GM18517 (cell line): Measurements from ENCODE around the gene DDIT4L.
A peak's percentile ranks its signal among the peaks of the same experiment; 100 is the strongest.
"Not testable (repeated sequence)": the region's sequence is repeated elsewhere in the genome, so short reads cannot be mapped to it uniquely, and the experiment has no call there.

Experiments used
- ATAC-seq: cut with Tn5 transposase; IDR thresholded peaks from one replicate; pipeline ENCODE4 v1.9.1; 2021; ENCODE audit warnings: mild to moderate bottlenecking, moderate library complexity; ENCODE audit not compliant: unreplicated experiment

DDIT4L gene

DNA sequence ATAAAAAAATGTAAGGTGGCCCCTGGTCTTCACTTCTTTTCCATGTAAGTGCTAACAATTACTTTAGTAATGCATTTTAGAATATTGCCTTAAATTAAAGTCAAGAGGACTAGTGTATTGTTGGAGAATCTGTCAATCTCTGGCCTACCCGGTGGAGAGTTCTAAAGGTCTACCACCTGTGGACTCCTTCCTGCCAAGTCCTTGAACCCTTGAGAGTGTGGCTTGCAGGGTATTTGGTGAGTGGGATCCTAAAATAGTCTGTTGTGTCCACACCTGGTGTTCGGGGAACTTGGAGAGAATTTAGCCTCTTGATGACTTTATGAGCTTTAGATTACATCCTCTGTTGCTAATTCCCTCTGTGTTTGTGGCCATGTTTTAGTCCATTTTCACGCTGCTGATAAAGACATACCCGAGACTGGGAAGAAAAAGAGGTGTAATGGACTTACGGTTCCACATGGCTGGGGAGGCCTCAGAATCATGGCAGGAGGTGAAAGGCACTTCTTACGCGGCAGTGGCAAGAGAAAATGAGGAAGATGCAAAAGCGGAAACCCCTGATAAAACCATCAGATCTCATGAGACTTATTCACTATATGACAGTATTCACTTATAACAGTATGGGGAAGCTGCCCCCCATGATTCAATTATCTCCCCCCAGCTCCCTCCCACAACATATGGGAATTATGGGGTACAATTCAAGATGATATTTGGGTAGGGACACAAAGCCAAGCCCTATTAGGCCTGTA lies 23.8 kb downstream of the DDIT4L start:
- no peak for ATAC-seq

DNA sequence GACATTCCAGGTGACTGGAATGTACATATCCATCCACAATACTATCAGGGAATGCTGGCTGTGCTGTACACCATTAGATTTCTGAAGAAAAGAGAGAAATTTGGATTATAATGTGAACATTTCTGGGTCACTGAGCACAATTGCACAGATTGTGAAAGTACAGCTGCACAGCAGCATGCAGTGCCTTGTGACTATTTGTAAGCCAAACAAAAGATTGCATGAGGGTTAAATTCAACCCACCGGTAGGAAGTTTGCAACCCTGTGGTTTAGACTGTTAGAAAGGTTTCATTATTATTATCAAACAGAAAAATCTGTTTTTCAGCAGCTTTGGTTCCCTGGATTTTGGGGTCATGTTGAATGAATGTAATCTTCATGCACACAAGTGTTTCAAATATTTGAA lies 24.5 kb downstream of the DDIT4L start:
- no peak for ATAC-seq

DNA sequence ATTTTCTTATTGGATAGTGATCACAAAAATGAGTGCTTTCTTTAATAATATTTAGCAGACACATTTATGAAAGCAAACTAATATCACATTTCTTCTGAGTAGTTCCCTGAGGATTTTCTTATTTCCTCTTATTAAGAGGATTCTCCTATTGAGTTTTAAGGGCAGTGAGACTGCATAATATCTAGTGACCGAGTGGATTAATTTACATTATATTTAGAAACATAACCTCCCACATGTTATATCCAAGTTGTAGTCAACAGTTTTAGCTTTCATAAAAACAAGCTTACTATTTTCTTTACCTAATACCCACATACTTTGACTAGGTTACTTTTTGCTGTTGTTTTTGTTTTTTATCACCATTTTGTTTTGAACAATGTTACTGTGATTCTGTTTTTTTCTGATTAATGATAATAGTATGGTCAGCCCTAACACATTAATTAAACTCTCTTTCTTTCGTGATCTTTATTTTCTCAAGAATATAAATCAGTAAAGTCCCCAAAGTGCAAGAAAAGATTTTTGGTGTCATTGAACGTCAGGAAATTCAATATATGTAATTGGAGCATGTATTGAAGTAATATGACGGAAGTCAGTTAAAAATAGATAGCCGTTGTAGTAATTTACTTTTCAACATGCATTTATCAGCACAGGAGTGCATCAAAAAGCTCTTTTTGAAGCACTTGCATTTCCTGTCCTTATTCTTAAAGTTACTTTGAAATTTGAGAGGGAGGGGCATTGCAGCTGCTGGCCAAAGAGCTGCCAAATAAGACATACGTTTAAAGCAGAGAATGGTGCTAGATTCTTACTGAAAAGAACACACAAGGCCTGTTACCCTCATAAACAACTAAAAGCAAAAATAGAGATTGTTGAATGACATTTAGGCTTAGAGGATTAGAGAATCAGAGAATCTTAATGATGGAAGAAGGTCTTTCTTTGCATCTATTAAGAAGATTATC lies 25.2 kb downstream of the DDIT4L start:
- ATAC-seq: no peak

DNA sequence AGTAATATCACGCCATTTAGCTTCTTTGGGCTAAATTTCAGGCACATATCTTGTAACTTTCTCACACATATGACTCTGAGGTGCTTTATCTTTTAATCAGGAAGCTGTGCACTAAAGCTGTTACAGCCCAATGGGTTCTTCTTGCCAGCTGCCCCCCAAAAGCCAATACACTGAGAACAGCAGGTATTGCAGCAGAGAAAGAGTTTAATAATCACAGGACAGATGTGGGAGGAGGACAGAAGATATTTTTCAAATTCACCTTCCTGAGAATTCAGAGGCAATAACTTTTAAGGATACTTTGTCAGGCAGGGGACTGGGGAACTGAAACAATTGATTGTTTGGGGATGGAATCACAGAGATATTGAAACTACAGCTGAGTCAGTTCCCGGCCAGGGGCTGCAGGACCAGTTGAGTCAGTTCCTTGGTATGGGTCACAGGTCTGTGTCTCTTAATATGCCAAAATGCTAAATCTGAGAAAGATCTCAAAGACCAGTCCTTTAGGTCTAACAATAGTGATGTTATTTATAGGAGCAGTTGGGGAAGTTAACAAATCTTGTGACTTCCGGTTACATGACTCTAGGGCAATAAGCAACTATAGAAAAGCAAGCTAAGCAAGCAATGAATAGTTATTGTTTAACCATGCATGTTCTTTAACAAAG lies 28.1 kb downstream of the DDIT4L start:
- peak; percentile 77 for ATAC-seq

DNA sequence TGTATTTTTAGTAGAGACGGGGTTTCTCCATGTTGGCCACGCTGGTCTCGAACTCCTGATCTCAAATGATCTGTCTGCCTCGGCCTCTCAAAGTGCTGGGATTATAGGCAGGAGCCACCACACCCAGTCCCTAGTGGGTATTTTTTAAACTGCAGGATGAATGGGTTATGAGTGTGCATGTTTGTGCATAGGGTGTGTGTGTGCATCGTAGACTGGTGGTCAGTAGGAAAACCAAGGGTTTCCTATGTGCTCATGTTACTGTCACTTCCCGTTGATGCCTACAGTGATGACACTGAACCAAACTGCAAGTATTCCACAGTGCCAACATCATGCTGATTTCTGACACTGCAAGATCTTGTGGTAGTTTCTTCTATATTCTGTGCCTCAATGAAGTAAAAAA lies 41.1 kb downstream of the DDIT4L start:
- ATAC-seq: no peak

DNA sequence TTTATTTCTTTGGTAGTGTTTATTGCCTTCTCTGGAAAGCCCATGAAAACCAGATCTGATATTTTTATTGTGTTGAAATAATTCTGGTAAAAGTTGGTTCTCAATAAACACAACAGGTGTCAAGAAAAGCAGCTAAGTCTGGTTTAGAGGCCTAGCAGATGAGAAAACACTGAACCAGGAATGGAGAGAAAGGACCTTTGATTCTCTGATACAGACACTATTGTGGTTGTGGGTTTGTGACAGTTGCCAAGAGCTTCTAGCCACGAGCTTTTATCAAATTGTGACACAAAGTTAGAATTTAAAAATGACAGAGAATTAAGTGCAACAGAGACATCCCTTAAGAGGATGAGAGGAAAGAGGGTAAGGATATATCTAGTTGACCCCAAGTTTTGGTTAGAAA lies 42.6 kb downstream of the DDIT4L start:
- ATAC-seq: no peak

DNA sequence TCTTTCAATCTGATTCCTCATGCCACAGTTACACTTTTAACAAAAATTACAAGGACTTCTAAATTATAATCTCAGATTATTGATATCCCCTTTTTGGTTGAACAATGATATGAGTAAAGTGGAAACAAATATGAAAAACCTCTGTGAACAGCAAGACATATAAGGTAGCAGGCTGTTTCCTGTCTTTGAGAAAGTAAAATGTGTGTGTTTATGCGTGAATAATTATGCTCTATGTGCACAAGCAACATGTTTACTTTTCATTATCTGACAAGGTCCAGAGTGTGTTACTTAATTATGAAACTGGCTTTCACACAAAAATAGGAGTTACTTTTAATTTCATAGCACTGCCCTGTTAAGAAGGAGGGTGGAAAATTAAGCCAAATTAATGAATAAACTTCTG lies 43.1 kb downstream of the DDIT4L start:
- no peak for ATAC-seq

DNA sequence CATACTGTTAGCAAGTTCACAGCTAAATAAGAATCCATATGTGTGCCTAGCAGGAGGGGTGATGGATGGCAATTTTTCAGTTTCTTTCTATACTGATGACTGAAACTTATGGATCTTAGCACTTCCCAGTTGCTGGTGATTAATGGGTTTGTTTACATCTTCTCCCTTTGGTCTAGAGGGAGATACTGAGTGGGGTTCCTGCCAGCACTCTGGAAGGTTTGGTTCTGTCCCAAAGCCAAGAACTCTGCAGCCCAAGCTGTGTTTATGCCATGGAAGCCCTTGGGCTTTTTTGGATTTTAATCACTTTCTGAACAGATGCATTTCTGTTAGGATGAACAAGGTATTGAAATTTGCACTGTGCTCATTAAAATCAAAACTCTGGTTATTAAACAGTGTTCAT lies 43.5 kb downstream of the DDIT4L start:
- no peak for ATAC-seq

DNA sequence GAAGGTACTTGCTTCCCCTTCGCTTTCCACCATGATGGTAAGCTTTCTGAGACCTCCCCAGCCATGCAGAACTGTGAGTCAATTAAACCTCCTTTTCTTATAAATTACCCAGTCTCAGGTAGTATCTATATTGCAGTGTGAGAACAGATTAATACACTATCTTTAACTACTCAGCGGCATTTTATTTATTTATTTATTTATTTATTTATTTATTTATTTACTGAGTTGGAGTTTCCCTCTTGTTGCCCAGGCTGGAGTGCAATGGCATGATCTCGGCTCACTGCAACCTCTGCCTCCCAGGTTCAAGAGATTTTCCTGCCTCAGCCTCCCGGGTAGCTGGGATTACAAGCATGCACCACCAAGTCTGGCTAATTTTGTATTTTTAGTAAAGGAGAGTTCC lies 52.9 kb downstream of the DDIT4L start:
- not testable (repeated sequence) for ATAC-seq
